Right atrium auricular region (tissue), 2 donors: Measurements from ENCODE around the gene MAGI1. TPM values are rescaled to one million over a fixed set of nuclear protein-coding genes. Genes with fewer than 3 reads are reported as not detected.

Source experiments
- DNase-seq: peaks from one replicate; pipeline ENCODE4 v3.0.0-alpha.2; 2019; ENCODE audit warnings: low spot score
- H3K27ac ChIP-seq, 2 donors: fragments of 200-600 bp; sonication (generic); 1 replicate in 1 of 2; 2 replicates in 1 of 2; pipeline ENCODE4 v1.5.1; 2016 to 2019
- H3K27me3 ChIP-seq, 2 donors: fragments of 200-600 bp; sonication (generic); one replicate each; pipeline versions ENCODE4 v1.5.1 to v1.6.0; 2017 to 2019
- H3K36me3 ChIP-seq: fragments of 200-600 bp; sonication (generic); one replicate; pipeline ENCODE4 v1.5.1; 2016
- H3K4me1 ChIP-seq, 2 donors: fragments of 200-600 bp; sonication (generic); one replicate each; pipeline versions ENCODE4 v1.5.1 to v1.6.0; 2017 to 2019
- H3K4me3 ChIP-seq, 2 donors: fragments of 200-600 bp; sonication (generic); 1 replicate in 1 of 2; 2 replicates in 1 of 2; pipeline ENCODE4 v1.5.1; 2017 to 2019; ENCODE audit warnings: mild to moderate bottlenecking in 1 of 2, moderate library complexity in 1 of 2
- H3K9me3 ChIP-seq, 2 donors: fragments of 200-600 bp; sonication (generic); one replicate each; pipeline ENCODE4 v1.5.1; 2019
- total RNA-seq, 2 donors: library from RNA; depleted of rRNA; stranded (reverse); fragments of >200 nt; gene quantifications; one replicate each; pipeline ENCODE4 v1.1.0, GENCODE V29; 2016
- TF ChIP-seq, protein P1 (sequence below), 2 donors: fragments of 200-600 bp; sonication (generic); IDR thresholded peaks; one replicate each; pipeline ENCODE4 v1.5.1; 2019; ENCODE audit warnings: antibody characterized with exemption in 2 of 2

The MAGI1 gene
- total RNA-seq, 2 donors from 2014 or later: 28.5 to 34.8 TPM

DNA sequence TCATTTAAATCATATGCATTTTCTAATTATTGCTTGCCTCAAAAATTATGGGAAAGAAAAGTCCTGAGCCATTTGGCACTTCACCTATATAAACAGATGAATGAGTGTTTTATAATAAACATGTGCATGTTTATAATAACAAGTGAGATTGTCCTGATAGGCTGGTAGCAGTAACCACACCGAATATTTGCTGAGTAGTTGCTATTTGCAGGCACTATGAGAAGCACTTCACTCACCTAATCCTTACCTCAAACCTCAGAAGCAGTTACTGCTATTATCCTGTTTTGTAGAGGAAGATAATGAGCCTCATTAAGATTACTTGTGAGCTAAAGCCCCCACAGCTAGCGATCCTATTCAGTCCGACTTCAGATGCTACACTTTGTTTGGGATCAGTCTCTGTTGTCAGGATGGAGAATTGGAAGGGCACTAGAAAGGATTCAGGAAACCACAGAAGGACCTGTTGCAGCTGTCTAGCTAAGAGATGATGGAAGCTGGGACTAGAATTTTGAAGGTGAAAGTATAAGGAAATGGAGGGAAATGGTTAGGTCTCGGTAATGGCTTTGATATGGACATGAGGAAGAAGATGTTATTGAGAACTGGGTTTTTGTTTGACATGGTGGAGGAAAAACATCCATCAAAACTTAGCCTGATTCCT lies 28.4 kb upstream of the MAGI1 start:
- Histone ChIP-seq H3K27me3 (no peaks in the 10 kb centered on the region), H3K9me3 (peaks cover 0 to 15% of the 10 kb centered on the region in 2 donors), H3K36me3 (no peaks in the 10 kb centered on the region), H3K4me1 (no peaks in the 10 kb centered on the region), H3K4me3 (no peak overlapping the region), H3K27ac (no peak overlapping the region)
- TF ChIP-seq, protein P1, sequence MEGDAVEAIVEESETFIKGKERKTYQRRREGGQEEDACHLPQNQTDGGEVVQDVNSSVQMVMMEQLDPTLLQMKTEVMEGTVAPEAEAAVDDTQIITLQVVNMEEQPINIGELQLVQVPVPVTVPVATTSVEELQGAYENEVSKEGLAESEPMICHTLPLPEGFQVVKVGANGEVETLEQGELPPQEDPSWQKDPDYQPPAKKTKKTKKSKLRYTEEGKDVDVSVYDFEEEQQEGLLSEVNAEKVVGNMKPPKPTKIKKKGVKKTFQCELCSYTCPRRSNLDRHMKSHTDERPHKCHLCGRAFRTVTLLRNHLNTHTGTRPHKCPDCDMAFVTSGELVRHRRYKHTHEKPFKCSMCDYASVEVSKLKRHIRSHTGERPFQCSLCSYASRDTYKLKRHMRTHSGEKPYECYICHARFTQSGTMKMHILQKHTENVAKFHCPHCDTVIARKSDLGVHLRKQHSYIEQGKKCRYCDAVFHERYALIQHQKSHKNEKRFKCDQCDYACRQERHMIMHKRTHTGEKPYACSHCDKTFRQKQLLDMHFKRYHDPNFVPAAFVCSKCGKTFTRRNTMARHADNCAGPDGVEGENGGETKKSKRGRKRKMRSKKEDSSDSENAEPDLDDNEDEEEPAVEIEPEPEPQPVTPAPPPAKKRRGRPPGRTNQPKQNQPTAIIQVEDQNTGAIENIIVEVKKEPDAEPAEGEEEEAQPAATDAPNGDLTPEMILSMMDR (IDR thresholded peaks at IDR 0.05): no peak
- DNase-seq: no peak

- Histone ChIP-seq H3K4me1 (peaks cover 0 to 16% of the 10 kb centered on the region in 2 donors), H3K27me3 (no peaks in the 10 kb centered on the region), H3K4me3 (no peak overlapping the region), H3K9me3 (no peaks in the 10 kb centered on the region), H3K36me3 (no peaks in the 10 kb centered on the region), H3K27ac (no peak overlapping the region)
- TF ChIP-seq, protein P1 (IDR thresholded peaks at IDR 0.05): no peak
- DNase-seq: no peak
These were observed 16.6 kb upstream of the MAGI1 start for GRCh38 chr3:66055289-66055688.

- DNase-seq: no peak
- peak overlapping the region; percentile 0 to 38 for H3K27ac ChIP-seq
- H3K4me3 ChIP-seq: no peak overlapping the region
- peaks cover 0 to 16% of the 10 kb centered on the region in 2 donors for H3K4me1 ChIP-seq
- no peaks in the 10 kb centered on the region for H3K9me3 ChIP-seq
- H3K36me3 ChIP-seq: no peaks in the 10 kb centered on the region
- no peaks in the 10 kb centered on the region for H3K27me3 ChIP-seq
- TF ChIP-seq, protein P1 (IDR thresholded peaks at IDR 0.05): no peak
These were observed 14.9 kb upstream of the MAGI1 start for GRCh38 chr3:66053550-66054094.

DNA sequence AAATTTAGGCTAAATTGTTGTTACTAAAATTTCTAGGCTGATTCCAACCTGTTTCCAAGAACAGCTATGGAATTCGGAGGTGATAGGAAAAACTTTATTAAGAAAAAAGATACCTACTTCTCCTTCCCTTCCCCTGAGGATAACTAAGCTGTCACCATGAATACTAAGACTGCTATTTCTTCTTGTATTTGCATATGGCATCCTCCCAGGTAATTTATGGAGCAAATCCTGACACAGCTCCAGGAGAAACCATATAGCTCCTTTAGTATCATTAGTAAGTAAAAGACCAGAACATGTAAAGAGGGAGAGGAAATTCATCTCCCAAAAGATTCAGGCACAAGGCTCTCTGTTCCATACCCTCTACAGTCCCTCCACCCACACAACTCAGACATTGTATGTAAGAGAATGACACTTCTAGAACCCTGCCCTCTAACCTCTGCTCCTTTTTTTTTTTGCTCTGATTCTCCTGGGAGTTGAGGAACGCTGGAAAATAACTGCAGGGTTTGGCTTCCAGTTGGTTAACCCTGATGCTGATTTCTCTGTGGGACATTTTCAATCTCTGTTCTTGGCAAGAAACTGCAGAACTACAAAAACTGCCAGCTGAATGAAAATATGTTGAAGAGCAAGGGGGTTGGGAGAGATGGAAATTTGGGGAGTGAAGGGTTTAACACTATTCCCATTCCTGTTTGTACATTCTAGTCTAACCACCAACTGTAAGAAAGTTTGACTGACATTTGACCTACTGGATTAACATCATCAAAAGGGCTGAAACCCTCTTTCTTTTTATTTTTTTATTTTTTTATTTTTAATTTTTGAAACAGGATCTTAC lies 14.2 kb upstream of the MAGI1 start:
- Histone ChIP-seq H3K27ac (peak overlapping the region; percentile 0 to 38), H3K4me1 (peaks cover 0 to 19% of the 10 kb centered on the region in 2 donors), H3K27me3 (no peaks in the 10 kb centered on the region), H3K4me3 (no peak overlapping the region), H3K36me3 (no peaks in the 10 kb centered on the region), H3K9me3 (no peaks in the 10 kb centered on the region)
- DNase-seq: no peak
- TF ChIP-seq, protein P1 (IDR thresholded peaks at IDR 0.05): no peak

- peaks cover 0 to 29% of the 10 kb centered on the region in 2 donors for H3K4me1 ChIP-seq
- H3K27ac ChIP-seq: no peak overlapping the region
- TF ChIP-seq, protein P1 (IDR thresholded peaks at IDR 0.05): no peak
- H3K4me3 ChIP-seq: no peak overlapping the region
- H3K36me3 ChIP-seq: no peaks in the 10 kb centered on the region
- no peaks in the 10 kb centered on the region for H3K9me3 ChIP-seq
- DNase-seq: no peak
- H3K27me3 ChIP-seq: no peaks in the 10 kb centered on the region
These were observed 12.1 kb upstream of the MAGI1 start for GRCh38 chr3:66050821-66051220.
